H9 (cell line): ENCODE data around the gene NSUN5. TPM values are rescaled to one million over a fixed set of nuclear protein-coding genes. Genes with fewer than 3 reads are reported as not detected.

Source experiments
- DNase-seq: peaks from one replicate; pipeline ENCODE4 v3.0.0-alpha.2; 2017
- H2AFZ ChIP-seq: one replicate; pipeline ENCODE4 v1.6.1; 2013; ENCODE audit warnings: mild to moderate bottlenecking, low read length, control low read depth, moderate library complexity
- H2AK5ac ChIP-seq: 2 replicates; pipeline ENCODE4 v1.6.1; 2013; ENCODE audit warnings: low read length, control low read depth, mixed read lengths; ENCODE audit not compliant: insufficient read length
- H2BK120ac ChIP-seq: one replicate; pipeline ENCODE4 v1.6.1; 2013; ENCODE audit warnings: low read depth, mild to moderate bottlenecking, low read length, control low read depth, inconsistent platforms; ENCODE audit not compliant: poor library complexity, severe bottlenecking
- H2BK12ac ChIP-seq: 2 replicates; pipeline ENCODE4 v1.6.1; 2013; ENCODE audit warnings: low read length, control low read depth, mixed read lengths, low read depth; ENCODE audit not compliant: insufficient read length
- H2BK15ac ChIP-seq: 2 replicates; pipeline ENCODE4 v1.6.1; 2013; ENCODE audit warnings: low read depth, low read length, control low read depth
- H2BK20ac ChIP-seq: one replicate; pipeline ENCODE4 v1.6.1; 2013; ENCODE audit warnings: low read depth, mild to moderate bottlenecking, low read length, control low read depth, inconsistent platforms; ENCODE audit not compliant: poor library complexity, severe bottlenecking
- H2BK5ac ChIP-seq: 2 replicates; pipeline ENCODE4 v1.6.1; 2013; ENCODE audit warnings: low read length, control low read depth, mixed read lengths; ENCODE audit not compliant: insufficient read length
- H3K14ac ChIP-seq: 2 replicates; pipeline ENCODE4 v1.6.1; 2013; ENCODE audit warnings: low read length, control low read depth; ENCODE audit not compliant: insufficient read depth
- H3K18ac ChIP-seq: 2 replicates; pipeline ENCODE4 v1.6.1; 2013; ENCODE audit warnings: low read depth, mild to moderate bottlenecking, mixed read lengths, low read length, control low read depth; ENCODE audit not compliant: insufficient read length
- H3K23ac ChIP-seq: 2 replicates; pipeline ENCODE4 v1.6.1; 2013; ENCODE audit warnings: low read length, control low read depth, mixed read lengths, low read depth; ENCODE audit not compliant: insufficient read length
- H3K23me2 ChIP-seq: 2 replicates; pipeline ENCODE4 v1.6.1; 2013; ENCODE audit warnings: low read depth, mild to moderate bottlenecking, mixed read lengths, low read length, control low read depth; ENCODE audit not compliant: insufficient read length, poor library complexity, severe bottlenecking
- H3K27ac ChIP-seq: 2 replicates; pipeline ENCODE4 v1.5.1; 2013; ENCODE audit warnings: low read length, control low read depth, mixed read lengths, low read depth; ENCODE audit not compliant: insufficient read length
- H3K27me3 ChIP-seq: 2 replicates; pipeline ENCODE4 v1.6.1; 2013; ENCODE audit warnings: low read length, control low read depth, inconsistent platforms; ENCODE audit not compliant: insufficient read depth
- H3K4ac ChIP-seq: 2 replicates; pipeline ENCODE4 v1.6.1; 2013; ENCODE audit warnings: low read depth, mild to moderate bottlenecking, control low read depth, inconsistent platforms, low read length, moderate library complexity
- H3K4me1 ChIP-seq: 2 replicates; pipeline ENCODE4 v1.6.1; 2013; ENCODE audit warnings: low read length, control low read depth, inconsistent platforms; ENCODE audit not compliant: insufficient read depth
- H3K4me2 ChIP-seq: 2 replicates; pipeline ENCODE4 v1.6.1; 2013; ENCODE audit warnings: low read length, control low read depth, mixed read lengths; ENCODE audit not compliant: insufficient read length, insufficient read depth
- H3K56ac ChIP-seq: 2 replicates; pipeline ENCODE4 v1.6.1; 2013; ENCODE audit warnings: low read depth, mild to moderate bottlenecking, mixed read lengths, low read length, control low read depth; ENCODE audit not compliant: insufficient read length
- H3K79me1 ChIP-seq: 2 replicates; pipeline ENCODE4 v1.6.1; 2013; ENCODE audit warnings: low read depth, mild to moderate bottlenecking, moderate library complexity, low read length, control low read depth, inconsistent platforms; ENCODE audit not compliant: insufficient read depth, poor library complexity, severe bottlenecking
- H3K79me2 ChIP-seq: 2 replicates; pipeline ENCODE4 v1.6.1; 2013; ENCODE audit warnings: low read length, control low read depth, inconsistent platforms; ENCODE audit not compliant: insufficient read depth
- H3K9ac ChIP-seq: 2 replicates; pipeline ENCODE4 v1.6.1; 2013; ENCODE audit warnings: low read length, control low read depth, mixed read lengths; ENCODE audit not compliant: insufficient read length; ENCODE audit errors: extremely low read depth
- H3K9me3 ChIP-seq: one replicate; pipeline ENCODE4 v1.6.1; 2013; ENCODE audit warnings: low read depth, low read length, inconsistent platforms; ENCODE audit not compliant: control insufficient read depth
- H3T11ph ChIP-seq: one replicate; pipeline ENCODE4 v1.6.1; 2013; ENCODE audit warnings: mild to moderate bottlenecking, low read length, control low read depth, inconsistent platforms
- H4K20me1 ChIP-seq: one replicate; pipeline ENCODE4 v1.6.1; 2013; ENCODE audit not compliant: control insufficient read depth, insufficient read length, insufficient read depth
- H4K5ac ChIP-seq: 2 replicates; pipeline ENCODE4 v1.6.1; 2013; ENCODE audit warnings: low read depth, mild to moderate bottlenecking, mixed read lengths, low read length, control low read depth; ENCODE audit not compliant: insufficient read length
- H4K8ac ChIP-seq: replicated peaks from 2 replicates; pipeline ENCODE4 v1.6.1; 2013; ENCODE audit warnings: low read length, control low read depth, mixed read lengths, low read depth; ENCODE audit not compliant: insufficient read length
- H4K91ac ChIP-seq: 2 replicates; pipeline ENCODE4 v1.6.1; 2013; ENCODE audit warnings: low read depth, mild to moderate bottlenecking, moderate library complexity, mixed read lengths, low read length, control low read depth; ENCODE audit not compliant: insufficient read length
- H3K27ac Mint-ChIP-seq, 3 experiments: 2 replicates in 2 of 3; 3 replicates in 1 of 3; pipeline ENCODE4 v1.8.0; 2020 to 2021; ENCODE audit warnings: mixed read lengths in 3 of 3, mild to moderate bottlenecking in 1 of 3, moderate library complexity in 1 of 3
- H3K27me3 Mint-ChIP-seq: 2 replicates; pipeline ENCODE4 v1.8.0; 2021; ENCODE audit warnings: low read depth, mild to moderate bottlenecking, moderate library complexity, mixed read lengths
- H3K36me3 Mint-ChIP-seq, 3 experiments: 2 replicates in 2 of 3; 3 replicates in 1 of 3; pipeline ENCODE4 v1.8.0; 2020 to 2021; ENCODE audit warnings: low read depth in 3 of 3, mixed read lengths in 3 of 3; ENCODE audit not compliant: insufficient read depth in 1 of 3
- H3K4me1 Mint-ChIP-seq, 2 experiments: 2 replicates each; pipeline ENCODE4 v1.8.0; 2020; ENCODE audit warnings: mixed read lengths in 2 of 2
- H3K4me3 Mint-ChIP-seq, 2 experiments: 2 replicates in 1 of 2; 3 replicates in 1 of 2; pipeline ENCODE4 v1.8.0; 2020 to 2021; ENCODE audit warnings: mild to moderate bottlenecking in 2 of 2, mixed read lengths in 2 of 2, moderate library complexity in 1 of 2
- H3K9me3 Mint-ChIP-seq, 2 experiments: 2 replicates in 1 of 2; 3 replicates in 1 of 2; pipeline ENCODE4 v1.8.0; 2020; ENCODE audit warnings: mild to moderate bottlenecking in 2 of 2, mixed read lengths in 2 of 2, moderate library complexity in 1 of 2
- CTCF ChIP-seq: fragments of 200-600 bp; sonication (generic); conservative IDR thresholded peaks from 3 replicates; pipeline ENCODE4 v1.8.0; 2021; ENCODE audit warnings: antibody characterized with exemption, mild to moderate bottlenecking
- WGBS: extraction: QIAGEN DNeasy Blood & Tissue Kit; methylation state at CpG from one replicate; pipeline ENCODE4 v1.1.7; 2013; ENCODE audit warnings: missing lambda C conversion rate, low lambda C conversion rate, mixed read lengths; ENCODE audit not compliant: insufficient read length; ENCODE audit errors: extremely low coverage; 5-methylcytosine and 5-hydroxymethylcytosine counted together
- total RNA-seq: library from RNA; stranded (reverse); gene quantifications from 2 replicates; pipeline ENCODE4 v1.2.1, GENCODE V29; 2021

NSUN5 gene
- total RNA-seq, 1 experiment from 2014 or later, result 64.2 TPM

- no peak overlapping the region for H4K5ac ChIP-seq
- H3K9ac ChIP-seq, result no peak overlapping the region
- no peak overlapping the region for H2BK20ac ChIP-seq
- no peaks in the 10 kb centered on the region for H3K79me1 ChIP-seq
- H3K4ac ChIP-seq, result no peak overlapping the region
- H3K4me1 ChIP-seq, result peaks cover 6% of the 10 kb centered on the region; the same call in 1 of the 2 replicates
- no peaks in the 10 kb centered on the region for H4K20me1 ChIP-seq
- H3K27me3 ChIP-seq, result no peaks in the 10 kb centered on the region
- H4K91ac ChIP-seq, result no peak overlapping the region
- no peak overlapping the region for H3K4me2 ChIP-seq
- no peak overlapping the region for H3K18ac ChIP-seq
- no CpG with 5 or more reads among the region's 9 CpGs for WGBS
- no peak overlapping the region for H4K8ac ChIP-seq
- peaks cover 23 to 27% of the 10 kb centered on the region in 2 experiments for H3K4me1 Mint-ChIP-seq
- DNase-seq, result no peak
- no peak overlapping the region for H2BK15ac ChIP-seq
- H3K23ac ChIP-seq, result no peak overlapping the region
- H3K9me3 Mint-ChIP-seq, result peaks cover 8 to 11% of the 10 kb centered on the region in 2 experiments; a peak in 4 of 5 replicates
- no peaks in the 10 kb centered on the region for H3K23me2 ChIP-seq
- no peak overlapping the region for H3K27ac ChIP-seq
- TF ChIP-seq CTCF, result no peak
- no peak overlapping the region for H3K27ac Mint-ChIP-seq
- no peaks in the 10 kb centered on the region for H3K79me2 ChIP-seq
- no peaks in the 10 kb centered on the region for H3K9me3 ChIP-seq
- no peak overlapping the region for H2BK5ac ChIP-seq
- no peak overlapping the region for H3K56ac ChIP-seq
- no peak overlapping the region for H2AK5ac ChIP-seq
- peaks cover 2% of the 10 kb centered on the region; the same call in 1 of the 2 replicates for H3K27me3 Mint-ChIP-seq
- peaks cover 0 to 7% (median 2%) of the 10 kb centered on the region in 3 experiments; a peak in 5 of 7 replicates for H3K36me3 Mint-ChIP-seq
- H3T11ph ChIP-seq, result no peak overlapping the region
- no peak overlapping the region for H3K14ac ChIP-seq
- no peak overlapping the region for H3K4me3 Mint-ChIP-seq
- no peak overlapping the region for H2BK12ac ChIP-seq
- H2AFZ ChIP-seq, result no peak overlapping the region
- no peak overlapping the region for H2BK120ac ChIP-seq
Observed at GRCh38 chr7:73354196-73354595, 45.6 kb upstream of the NSUN5 start.
